Hepatocyte (in vitro differentiated cells): ENCODE results near the gene SLC25A30. TPM values are rescaled to one million over a fixed set of nuclear protein-coding genes. Genes with fewer than 3 reads are reported as not detected.

Experiments
- DNase-seq: peaks from one replicate; pipeline ENCODE4 v3.0.0-alpha.2; 2016; ENCODE audit warnings: low spot score
- H2AFZ ChIP-seq: fragments of 200-600 bp; sonication (generic); 2 replicates; pipeline ENCODE4 v1.6.0; 2016; ENCODE audit warnings: antibody characterized with exemption, mild to moderate bottlenecking
- H3K27ac ChIP-seq: fragments of 200-600 bp; sonication (generic); 2 replicates; pipeline ENCODE4 v1.5.1; 2016; ENCODE audit warnings: mild to moderate bottlenecking
- H3K27me3 ChIP-seq: fragments of 200-600 bp; sonication (generic); 2 replicates; pipeline ENCODE4 v1.6.1; 2016
- H3K36me3 ChIP-seq: fragments of 200-600 bp; sonication (generic); replicated peaks from 2 replicates; pipeline ENCODE4 v1.5.1; 2016; ENCODE audit warnings: low read depth; ENCODE audit not compliant: insufficient read depth
- H3K4me1 ChIP-seq: fragments of 200-600 bp; sonication (generic); 2 replicates; pipeline ENCODE4 v1.5.1; 2016; ENCODE audit warnings: mild to moderate bottlenecking, moderate library complexity; ENCODE audit not compliant: insufficient read depth
- H3K4me2 ChIP-seq: fragments of 200-600 bp; sonication (generic); 2 replicates; pipeline ENCODE4 v1.6.0; 2016
- H3K4me3 ChIP-seq: fragments of 200-600 bp; sonication (generic); 2 replicates; pipeline ENCODE4 v1.5.1; 2016; ENCODE audit warnings: mild to moderate bottlenecking
- H3K79me2 ChIP-seq: fragments of 200-600 bp; sonication (generic); 2 replicates; pipeline ENCODE4 v1.6.0; 2017; ENCODE audit warnings: mild to moderate bottlenecking
- H3K9me2 ChIP-seq: fragments of 200-600 bp; sonication (generic); replicated peaks from 2 replicates; pipeline ENCODE4 v1.6.0; 2017; ENCODE audit warnings: mild to moderate bottlenecking; ENCODE audit not compliant: insufficient read depth
- H3K9me3 ChIP-seq: fragments of 200-600 bp; sonication (generic); 2 replicates; pipeline ENCODE4 v1.5.1; 2016; ENCODE audit warnings: low read depth, mild to moderate bottlenecking
- H4K20me1 ChIP-seq: fragments of 200-600 bp; sonication (generic); 2 replicates; pipeline ENCODE4 v1.6.0; 2016; ENCODE audit warnings: mild to moderate bottlenecking; ENCODE audit not compliant: insufficient read depth, poor library complexity, severe bottlenecking
- CTCF ChIP-seq: fragments of 200-600 bp; sonication (generic); IDR thresholded peaks from 2 replicates; pipeline ENCODE4 v1.5.1; 2016; ENCODE audit warnings: antibody characterized with exemption, mild to moderate bottlenecking; ENCODE audit not compliant: poor library complexity
- EZH2 ChIP-seq: fragments of 200-600 bp; sonication (generic); IDR thresholded peaks from 2 replicates; pipeline ENCODE4 v1.6.1; 2016; ENCODE audit warnings: antibody characterized with exemption, mild to moderate bottlenecking, borderline replicate concordance
- EZH2phosphoT487 ChIP-seq: fragments of 200-600 bp; sonication (generic); IDR thresholded peaks from one replicate; pipeline ENCODE4 v1.6.1; 2018; ENCODE audit warnings: antibody characterized with exemption, mild to moderate bottlenecking, low read depth, moderate library complexity; ENCODE audit not compliant: unreplicated experiment, severe bottlenecking
- WGBS: methylation state at CpG from one replicate; pipeline ENCODE4 v1.1.6; 2016; ENCODE audit warnings: low lambda C conversion rate; ENCODE audit errors: missing lambda C conversion rate; 5-methylcytosine and 5-hydroxymethylcytosine counted together
- polyA plus RNA-seq: library from polyadenylated mRNA; unstranded; fragments of >200 nt; fragmentation: Nextera tagmentation; extraction: Ambion mirVana; gene quantifications from 2 replicates; pipeline ENCODE4 v1.2.1, GENCODE V29; 2016
- total RNA-seq: library from RNA; depleted of rRNA; stranded (reverse); fragments of >200 nt; gene quantifications from 2 replicates; pipeline ENCODE4 v1.2.3, GENCODE V29; 2014

The SLC25A30 gene
- total and polyA plus RNA-seq, 2 experiments from 2014 or later, result 2.8 to 13.3 TPM

GRCh38 chr13:45413826-45414307, 4.3 kb downstream of the SLC25A30 start:
- Histone ChIP-seq H3K79me2 (peaks cover 34% of the 10 kb centered on the region), H3K9me3 (no peaks in the 10 kb centered on the region), H3K36me3 (no peaks in the 10 kb centered on the region), H4K20me1 (no peaks in the 10 kb centered on the region), H3K4me2 (peak overlapping the region; percentile 61), H3K27ac (peak overlapping the region; percentile 59), H3K4me3 (no peak overlapping the region), H2AFZ (no peak overlapping the region), H3K27me3 (no peaks in the 10 kb centered on the region), H3K4me1 (peaks cover 17% of the 10 kb centered on the region), H3K9me2 (no peaks in the 10 kb centered on the region)
- WGBS, result 79% methylated on average over 4 of the region's 4 CpGs
- no peak for DNase-seq
- no peak for TF ChIP-seq EZH2phosphoT487
- no peak for TF ChIP-seq EZH2
- no peak for TF ChIP-seq CTCF

GRCh38 chr13:45412274-45413049, 5.7 kb downstream of the SLC25A30 start:
- Histone ChIP-seq H3K79me2 (peaks cover 34% of the 10 kb centered on the region), H3K36me3 (no peaks in the 10 kb centered on the region), H3K9me3 (no peaks in the 10 kb centered on the region), H3K4me2 (no peak overlapping the region), H3K9me2 (no peaks in the 10 kb centered on the region), H3K27me3 (no peaks in the 10 kb centered on the region), H3K4me3 (no peak overlapping the region), H2AFZ (no peak overlapping the region), H3K27ac (no peak overlapping the region), H4K20me1 (no peaks in the 10 kb centered on the region), H3K4me1 (peaks cover 17% of the 10 kb centered on the region)
- 100% methylated on average over 4 of the region's 4 CpGs for WGBS
- DNase-seq, result no peak
- TF ChIP-seq CTCF (no peak), EZH2phosphoT487 (no peak), EZH2 (no peak)

- Histone ChIP-seq H2AFZ (no peak overlapping the region), H3K27me3 (no peaks in the 10 kb centered on the region), H4K20me1 (no peaks in the 10 kb centered on the region), H3K9me2 (no peaks in the 10 kb centered on the region), H3K79me2 (peaks cover 31% of the 10 kb centered on the region), H3K9me3 (no peaks in the 10 kb centered on the region), H3K4me1 (peaks cover 12% of the 10 kb centered on the region), H3K27ac (no peak overlapping the region), H3K4me2 (no peak overlapping the region), H3K4me3 (no peak overlapping the region), H3K36me3 (no peaks in the 10 kb centered on the region)
- TF ChIP-seq EZH2phosphoT487 (no peak), EZH2 (no peak), CTCF (no peak)
- WGBS, result 86% methylated on average over 4 of the region's 4 CpGs
- no peak for DNase-seq
Measured at GRCh38 chr13:45411631-45412030, 6.5 kb downstream of the SLC25A30 start.
